Liver (tissue), 9 donors: ENCODE measurements around the gene TARS1. TPM values are rescaled to one million over a fixed set of nuclear protein-coding genes. Genes with fewer than 3 reads are reported as not detected.

Source experiments
- DNase-seq: peaks from one replicate; pipeline ENCODE4 v3.0.0-alpha.2; 2017; ENCODE audit warnings: low spot score
- H3K27ac ChIP-seq, 2 donors: one replicate each; pipeline ENCODE4 v1.7.0; 2013; ENCODE audit warnings: inconsistent platforms in 2 of 2, low read length in 2 of 2, control low read depth in 1 of 2, low read depth in 1 of 2, mild to moderate bottlenecking in 1 of 2
- H3K27me3 ChIP-seq, 4 donors: one replicate each; pipeline versions ENCODE4 v1.6.1 to v1.7.0; 2013; ENCODE audit warnings: low read length in 3 of 4, inconsistent platforms in 1 of 4, mild to moderate bottlenecking in 1 of 4, moderate library complexity in 1 of 4; ENCODE audit not compliant: control insufficient read depth in 4 of 4, insufficient read depth in 4 of 4
- H3K36me3 ChIP-seq, 4 donors: one replicate each; pipeline versions ENCODE4 v1.6.1 to v1.7.0; 2013; ENCODE audit warnings: low read length in 3 of 4, mild to moderate bottlenecking in 3 of 4, low read depth in 1 of 4, moderate library complexity in 1 of 4; ENCODE audit not compliant: control insufficient read depth in 4 of 4, insufficient read depth in 3 of 4
- H3K4me1 ChIP-seq, 4 donors: one replicate each; pipeline versions ENCODE4 v1.6.1 to v1.7.0; 2013; ENCODE audit warnings: low read length in 3 of 4, mild to moderate bottlenecking in 3 of 4, moderate library complexity in 1 of 4; ENCODE audit not compliant: control insufficient read depth in 4 of 4, insufficient read depth in 4 of 4
- H3K4me3 ChIP-seq, 3 donors: one replicate each; pipeline versions ENCODE4 v1.6.1 to v1.7.0; 2013; ENCODE audit warnings: low read length in 3 of 3, control low read depth in 1 of 3, low read depth in 1 of 3, mild to moderate bottlenecking in 1 of 3
- H3K9ac ChIP-seq, 2 donors: one replicate each; pipeline ENCODE4 v1.7.0; 2013; ENCODE audit warnings: low read length in 2 of 2, mild to moderate bottlenecking in 2 of 2, moderate library complexity in 2 of 2, control low read depth in 1 of 2, low read depth in 1 of 2
- H3K9me3 ChIP-seq, 4 donors: one replicate each; pipeline versions ENCODE4 v1.6.1 to v1.7.0; 2013; ENCODE audit warnings: low read length in 3 of 4; ENCODE audit not compliant: control insufficient read depth in 4 of 4
- CTCF ChIP-seq: fragments of 150-350 bp; IDR thresholded peaks from 2 replicates; pipeline ENCODE4 v1.5.1; 2017; ENCODE audit warnings: improper control_type of control experiment, low read depth, low read length; ENCODE audit not compliant: missing input control
- EGR1 ChIP-seq, 2 donors: IDR thresholded peaks; 2 replicates each; pipeline ENCODE4 v1.6.1; 2016 to 2018; ENCODE audit warnings: antibody characterized with exemption in 2 of 2, low read depth in 2 of 2
- FOXA1 ChIP-seq: IDR thresholded peaks from 2 replicates; pipeline ENCODE4 v1.6.1; 2016; ENCODE audit warnings: antibody characterized with exemption
- FOXA2 ChIP-seq: IDR thresholded peaks from 2 replicates; pipeline ENCODE4 v1.6.1; 2016; ENCODE audit warnings: antibody characterized with exemption
- GABPA ChIP-seq, 2 donors: IDR thresholded peaks in 1 of 2; conservative IDR thresholded peaks in 1 of 2; 2 replicates each; pipeline ENCODE4 v1.6.1; 2016; ENCODE audit warnings: antibody characterized with exemption in 2 of 2, mild to moderate bottlenecking in 1 of 2, moderate library complexity in 1 of 2
- HNF4A ChIP-seq, 2 donors: conservative IDR thresholded peaks; 2 replicates each; pipeline ENCODE4 v1.6.1; 2016; ENCODE audit warnings: antibody characterized with exemption in 2 of 2, mild to moderate bottlenecking in 2 of 2
- HNF4G ChIP-seq: IDR thresholded peaks from 2 replicates; pipeline ENCODE4 v1.6.1; 2016; ENCODE audit warnings: antibody characterized with exemption
- MAX ChIP-seq: IDR thresholded peaks from 2 replicates; pipeline ENCODE4 v1.6.1; 2016; ENCODE audit warnings: antibody characterized with exemption
- NR2F2 ChIP-seq: IDR thresholded peaks from 2 replicates; pipeline ENCODE4 v1.6.1; 2016; ENCODE audit warnings: antibody characterized with exemption
- RAD21 ChIP-seq, 2 donors: IDR thresholded peaks; 2 replicates each; pipeline ENCODE4 v1.6.1; 2016; ENCODE audit warnings: antibody characterized with exemption in 2 of 2, mild to moderate bottlenecking in 2 of 2
- SP1 ChIP-seq: IDR thresholded peaks from 2 replicates; pipeline ENCODE4 v1.6.1; 2018; ENCODE audit warnings: antibody characterized with exemption, mild to moderate bottlenecking
- TAF1 ChIP-seq: conservative IDR thresholded peaks from 2 replicates; pipeline ENCODE4 v1.6.1; 2016; ENCODE audit warnings: antibody characterized with exemption, mild to moderate bottlenecking
- YY1 ChIP-seq: IDR thresholded peaks from 2 replicates; pipeline ENCODE4 v1.6.1; 2016; ENCODE audit warnings: antibody characterized with exemption, mild to moderate bottlenecking
- ZBTB33 ChIP-seq: IDR thresholded peaks from 2 replicates; pipeline ENCODE4 v1.6.1; 2016; ENCODE audit warnings: antibody characterized with exemption
- WGBS: extraction: QIAGEN DNeasy Blood & Tissue Kit; methylation state at CpG from one replicate; pipeline ENCODE4 v1.1.7; 2013; 5-methylcytosine and 5-hydroxymethylcytosine counted together
- polyA plus RNA-seq, 2 donors: library from polyadenylated mRNA; stranded (reverse) in 1 of 2; unstranded in 1 of 2; fragments of 200-250 nt in 1 of 2; fragments of >200 nt in 1 of 2; fragmentation: Nextera tagmentation in 1 of 2; extraction: Ambion mirVana in 1 of 2; gene quantifications; one replicate each; pipeline versions ENCODE4 v1.2.1 to v1.2.3, GENCODE V29; 2013 to 2015
- total RNA-seq, 2 donors: library from RNA; depleted of rRNA; stranded (reverse); fragments of >200 nt; gene quantifications; one replicate each; pipeline ENCODE4 v1.2.3, GENCODE V29; 2014
- donor health status: healthy.
- donor health status: healthy.
- donor health status: healthy.
- donor health status: healthy.
- donor health status: healthy.

TARS1 gene
- total and polyA plus RNA-seq, 4 donors = 69.1 to 101 (median 93.2) TPM

DNA sequence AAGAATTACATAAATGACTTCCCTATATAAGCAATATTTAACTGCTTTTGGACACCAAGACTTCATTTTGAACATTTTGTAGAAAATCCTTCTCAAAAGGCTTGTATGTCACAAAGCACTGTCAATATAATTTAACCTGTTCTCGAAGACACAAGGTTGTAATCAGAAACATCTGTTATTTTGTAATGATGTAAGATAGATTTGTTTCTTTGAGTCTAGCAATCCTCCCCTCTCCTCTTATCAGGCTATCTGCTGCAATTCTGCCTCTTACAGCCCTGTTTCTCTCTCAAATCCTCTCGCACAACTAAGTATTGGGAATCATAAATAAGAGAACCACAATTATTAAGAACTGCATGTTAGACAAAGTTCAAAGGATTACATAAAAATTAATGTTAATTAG, 18.6 kb upstream of the TARS1 start:
- whole genome bisulfite sequencing = 92% methylated on average over 2 of the region's 2 CpGs
- Histone ChIP-seq H3K27ac (no peak overlapping the region), H3K4me3 (no peak overlapping the region), H3K4me1 (peaks cover 0 to 1% (median 0%) of the 10 kb centered on the region in 4 donors), H3K9ac (no peak overlapping the region), H3K27me3 (no peaks in the 10 kb centered on the region), H3K9me3 (no peaks in the 10 kb centered on the region), H3K36me3 (no peaks in the 10 kb centered on the region)
- DNase-seq = no peak
- TF ChIP-seq MAX (no peak), TAF1 (no peak)

DNA sequence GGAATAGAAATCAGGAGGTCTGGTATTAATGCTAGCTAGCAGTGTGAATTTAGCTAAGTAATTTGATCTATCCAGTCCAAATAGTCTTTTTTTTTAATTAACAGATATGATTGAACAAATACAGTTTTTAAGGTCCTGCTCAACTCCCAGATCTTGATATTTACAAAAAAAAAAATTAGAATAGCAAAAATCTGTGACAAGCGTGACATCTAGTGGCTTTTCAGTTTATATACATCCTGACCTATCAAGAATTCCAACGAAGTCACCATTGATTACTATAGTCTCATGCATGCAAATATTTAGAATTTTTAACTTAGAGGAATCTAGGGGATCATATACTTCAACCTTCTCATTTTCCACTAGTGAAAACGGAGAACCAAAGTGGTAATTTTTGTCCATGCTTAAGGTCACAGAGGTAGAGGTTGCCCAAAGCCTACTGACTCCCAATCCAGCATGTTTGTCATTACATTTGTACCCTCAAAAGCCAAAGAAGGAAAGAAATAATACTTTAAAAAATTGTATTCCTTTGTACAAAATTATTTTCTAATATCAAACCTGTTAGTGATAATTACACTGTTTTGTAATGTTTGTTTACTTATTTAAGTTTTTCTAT, 17.6 kb upstream of the TARS1 start:
- no peak overlapping the region for H3K4me3 ChIP-seq
- H3K9me3 ChIP-seq = no peaks in the 10 kb centered on the region
- H3K27ac ChIP-seq = no peak overlapping the region
- peaks cover 0 to 1% (median 0%) of the 10 kb centered on the region in 4 donors for H3K4me1 ChIP-seq
- no peaks in the 10 kb centered on the region for H3K27me3 ChIP-seq
- TF ChIP-seq CTCF (peak; percentile 51), TAF1 (no peak), SP1 (no peak), MAX (no peak), YY1 (no peak), RAD21 (IDR thresholded peaks at IDR 0.05) (peak; percentile 78 to 80), FOXA2 (no peak)
- WGBS = 9% methylated on average over 3 of the region's 3 CpGs
- no peak for DNase-seq
- no peaks in the 10 kb centered on the region for H3K36me3 ChIP-seq
- H3K9ac ChIP-seq = no peak overlapping the region

GRCh38 chr5:33425314-33425713, 15.5 kb upstream of the TARS1 start:
- WGBS = 81% methylated on average over 2 of the region's 2 CpGs
- Histone ChIP-seq H3K9me3 (no peaks in the 10 kb centered on the region), H3K4me1 (no peaks in the 10 kb centered on the region), H3K4me3 (no peak overlapping the region), H3K27me3 (no peaks in the 10 kb centered on the region), H3K36me3 (no peaks in the 10 kb centered on the region), H3K9ac (no peak overlapping the region), H3K27ac (no peak overlapping the region)
- no peak for TF ChIP-seq GABPA (IDR thresholded peaks at IDR 0.05 in 1 of 2, conservative IDR thresholded peaks at IDR 0.05 in 1 of 2)
- no peak for TF ChIP-seq TAF1
- no peak for TF ChIP-seq FOXA1
- no peak for TF ChIP-seq RAD21 (IDR thresholded peaks at IDR 0.05)
- no peak for DNase-seq

- 82% methylated on average over 1 of the region's 1 CpG for WGBS
- no peak overlapping the region for H3K27ac ChIP-seq
- no peaks in the 10 kb centered on the region for H3K36me3 ChIP-seq
- DNase-seq = no peak
- no peak overlapping the region for H3K4me3 ChIP-seq
- peaks cover 2 to 26% (median 17%) of the 10 kb centered on the region in 4 donors for H3K4me1 ChIP-seq
- H3K9me3 ChIP-seq = no peaks in the 10 kb centered on the region
- no peak overlapping the region for H3K9ac ChIP-seq
- TF ChIP-seq CTCF = no peak
- no peak for TF ChIP-seq SP1
- TF ChIP-seq ZBTB33 = no peak
- TF ChIP-seq NR2F2 = no peak
- no peak for TF ChIP-seq HNF4A (conservative IDR thresholded peaks at IDR 0.05)
- no peak for TF ChIP-seq HNF4G
- TF ChIP-seq GABPA (IDR thresholded peaks at IDR 0.05 in 1 of 2, conservative IDR thresholded peaks at IDR 0.05 in 1 of 2) = no peak
- no peak for TF ChIP-seq RAD21 (IDR thresholded peaks at IDR 0.05)
- no peak for TF ChIP-seq EGR1 (IDR thresholded peaks at IDR 0.05; ENCODE audit: low read depth in 2 of 2)
- no peaks in the 10 kb centered on the region for H3K27me3 ChIP-seq
These were observed 9.8 kb upstream of the TARS1 start for GRCh38 chr5:33430983-33431382.
